H1 (cell line): ENCODE measurements around the gene SCN1B. TPM values are rescaled to one million over a fixed set of nuclear protein-coding genes. Genes with fewer than 3 reads are reported as not detected.

Experiments
- CTCF ChIA-PET: fragments of 300-600 bp; sonication (Branson Sonifier 250); formaldehyde crosslinking; loops from one replicate; lab custom pipeline; 2021; ENCODE audit not compliant: partially characterized antibody; lab: Charles Lee
- POLR2A ChIA-PET: fragments of 300-600 bp; sonication (Branson Sonifier 250); formaldehyde crosslinking; loops from one replicate; lab custom pipeline; 2021; ENCODE audit warnings: inconsistent platforms; ENCODE audit not compliant: partially characterized antibody; lab: Charles Lee
- DNase-seq, 2 experiments: peaks; one replicate each; pipeline versions ENCODE4 v3.0.0 to v3.0.0-alpha.2; 2010 to 2022; ENCODE audit warnings: low spot score in 2 of 2, low read depth in 1 of 2, mixed read lengths in 1 of 2
- FAIRE-seq: peaks from 2 replicates; lab custom pipeline; 2011; peaks lifted over from hg19 to GRCh38; lab: Jason Lieb, UNC
- H2AFZ ChIP-seq: 2 replicates; pipeline ENCODE4 v1.8.1; 2012; ENCODE audit warnings: low read length, inconsistent platforms
- H2AK5ac ChIP-seq: 2 replicates; pipeline ENCODE4 v1.6.1; 2013; ENCODE audit warnings: low read depth, low read length
- H2BK120ac ChIP-seq: replicated peaks from 2 replicates; pipeline ENCODE3; 2013; ENCODE audit warnings: low read depth, low read length, inconsistent platforms
- H2BK12ac ChIP-seq: 2 replicates; pipeline ENCODE4 v1.6.1; 2013; ENCODE audit warnings: low read depth, low read length
- H2BK15ac ChIP-seq: 2 replicates; pipeline ENCODE4 v1.6.1; 2013; ENCODE audit warnings: low read length
- H2BK20ac ChIP-seq: 2 replicates; pipeline ENCODE4 v1.6.1; 2013; ENCODE audit warnings: low read length
- H2BK5ac ChIP-seq: 2 replicates; pipeline ENCODE4 v1.6.1; 2013; ENCODE audit warnings: low read depth, low read length
- H3K14ac ChIP-seq: 2 replicates; pipeline ENCODE4 v1.6.1; 2013; ENCODE audit warnings: inconsistent platforms; ENCODE audit not compliant: insufficient read length
- H3K18ac ChIP-seq: 2 replicates; pipeline ENCODE4 v1.6.1; 2013; ENCODE audit warnings: low read length; ENCODE audit errors: extremely low read depth
- H3K23ac ChIP-seq: 2 replicates; pipeline ENCODE4 v1.6.1; 2013; ENCODE audit warnings: inconsistent platforms; ENCODE audit not compliant: insufficient read length
- H3K23me2 ChIP-seq: 2 replicates; pipeline ENCODE4 v1.6.1; 2013; ENCODE audit warnings: low read depth, low read length
- H3K27ac ChIP-seq: 2 replicates; pipeline ENCODE4 v1.6.1; 2011; ENCODE audit warnings: low read depth, low read length, inconsistent platforms
- H3K27me3 ChIP-seq, 4 experiments: replicated peaks in 1 of 4; 1 replicate in 1 of 4; 2 replicates in 3 of 4; pipeline versions ENCODE4 v1.6.1 to v1.8.1; 2011 to 2013; ENCODE audit warnings: low read length in 3 of 4, mild to moderate bottlenecking in 3 of 4, inconsistent platforms in 2 of 4, mixed read lengths in 2 of 4, moderate library complexity in 1 of 4; ENCODE audit not compliant: control insufficient read depth in 3 of 4, insufficient read depth in 3 of 4; ENCODE audit errors: extremely low read depth in 1 of 4
- H3K36me3 ChIP-seq, 4 experiments: 2 replicates each; pipeline versions ENCODE4 v1.6.1 to v1.8.1; 2011 to 2013; ENCODE audit warnings: mild to moderate bottlenecking in 4 of 4, low read length in 3 of 4, moderate library complexity in 2 of 4, control low read depth in 1 of 4, inconsistent platforms in 1 of 4; ENCODE audit not compliant: insufficient read depth in 4 of 4, control insufficient read depth in 2 of 4
- H3K4ac ChIP-seq: replicated peaks from 2 replicates; pipeline ENCODE3; 2013; ENCODE audit warnings: low read length, low read depth, mixed read lengths, inconsistent platforms; ENCODE audit not compliant: insufficient read length
- H3K4me1 ChIP-seq, 4 experiments: replicated peaks in 1 of 4; 1 replicate in 1 of 4; 2 replicates in 3 of 4; pipeline versions ENCODE4 v1.6.1 to v1.8.1; 2011 to 2013; ENCODE audit warnings: low read length in 3 of 4, inconsistent platforms in 2 of 4, mixed read lengths in 1 of 4; ENCODE audit not compliant: insufficient read depth in 4 of 4, control insufficient read depth in 3 of 4
- H3K4me2 ChIP-seq, 2 experiments: 2 replicates each; pipeline versions ENCODE4 v1.6.1 to v1.8.1; 2011 to 2013; ENCODE audit warnings: low read depth in 2 of 2, low read length in 2 of 2, control low read depth in 1 of 2, inconsistent platforms in 1 of 2, mild to moderate bottlenecking in 1 of 2; ENCODE audit not compliant: insufficient read depth in 1 of 2
- H3K4me3 ChIP-seq, 4 experiments: fragments of 200-600, 300-600 bp in 1 of 4; sonication (generic), shearing (Covaris generic), sonication (Bioruptor Twin) in 1 of 4; 2 replicates each; pipeline versions ENCODE4 v1.5.1 to v1.8.1; 2011 to 2016; ENCODE audit warnings: low read length in 4 of 4, low read depth in 3 of 4, control low read depth in 2 of 4, inconsistent platforms in 2 of 4, mild to moderate bottlenecking in 2 of 4, mixed read lengths in 1 of 4, moderate library complexity in 1 of 4; ENCODE audit not compliant: insufficient read depth in 2 of 4; ENCODE audit errors: extremely low read depth in 1 of 4
- H3K56ac ChIP-seq: replicated peaks from 2 replicates; pipeline ENCODE3; 2013; ENCODE audit warnings: low read depth, mild to moderate bottlenecking, mixed read lengths, low read length, inconsistent platforms; ENCODE audit not compliant: insufficient read length
- H3K79me1 ChIP-seq: 2 replicates; pipeline ENCODE4 v1.6.1; 2013; ENCODE audit warnings: low read depth, low read length, control low read depth
- H3K79me2 ChIP-seq, 2 experiments: 2 replicates each; pipeline versions ENCODE4 v1.6.1 to v1.8.1; 2012 to 2013; ENCODE audit warnings: low read length in 2 of 2, mild to moderate bottlenecking in 2 of 2, inconsistent platforms in 1 of 2; ENCODE audit not compliant: insufficient read depth in 2 of 2, control insufficient read depth in 1 of 2
- H3K9ac ChIP-seq, 4 experiments: replicated peaks in 1 of 4; 1 replicate in 1 of 4; 2 replicates in 3 of 4; pipeline versions ENCODE4 v1.6.1 to v1.8.1; 2011 to 2013; ENCODE audit warnings: low read depth in 3 of 4, low read length in 3 of 4, control low read depth in 2 of 4, mild to moderate bottlenecking in 2 of 4, moderate library complexity in 2 of 4, inconsistent platforms in 1 of 4; ENCODE audit errors: extremely low read depth in 1 of 4
- H3K9me3 ChIP-seq, 2 experiments: 2 replicates each; pipeline versions ENCODE4 v1.6.1 to v1.8.1; 2012 to 2013; ENCODE audit warnings: mild to moderate bottlenecking in 2 of 2, moderate library complexity in 2 of 2, control low read depth in 1 of 2, inconsistent platforms in 1 of 2, low read depth in 1 of 2, low read length in 1 of 2, mixed read lengths in 1 of 2; ENCODE audit not compliant: insufficient read depth in 2 of 2
- H4K20me1 ChIP-seq, 2 experiments: replicated peaks in 1 of 2; 2 replicates each; pipeline versions ENCODE3 to v1.8.1; 2011 to 2013; ENCODE audit warnings: inconsistent platforms in 2 of 2, low read length in 2 of 2, mild to moderate bottlenecking in 1 of 2; ENCODE audit not compliant: insufficient read depth in 2 of 2, control insufficient read depth in 1 of 2
- H4K5ac ChIP-seq: 2 replicates; pipeline ENCODE4 v1.6.1; 2013; ENCODE audit warnings: low read length, low read depth, mixed read lengths, inconsistent platforms; ENCODE audit not compliant: insufficient read length
- H4K8ac ChIP-seq: 2 replicates; pipeline ENCODE4 v1.8.0; 2013; ENCODE audit warnings: mild to moderate bottlenecking, moderate library complexity, low read length, inconsistent platforms; ENCODE audit not compliant: insufficient read depth; ENCODE audit errors: extremely low read depth
- H4K91ac ChIP-seq: replicated peaks from 2 replicates; pipeline ENCODE3; 2013; ENCODE audit warnings: low read length, mixed read lengths, inconsistent platforms; ENCODE audit not compliant: insufficient read length
- ATF2 ChIP-seq: IDR thresholded peaks from 2 replicates; pipeline ENCODE4 v1.6.1; 2012; ENCODE audit warnings: low read length, inconsistent platforms
- HDAC2 ChIP-seq, 2 experiments: fragments of 300-600 bp in 1 of 2; sonication (generic) in 1 of 2; IDR thresholded peaks; 2 replicates each; pipeline ENCODE4 v1.6.1; 2011 to 2012; ENCODE audit warnings: low read depth in 2 of 2, low read length in 2 of 2, mild to moderate bottlenecking in 2 of 2, moderate library complexity in 2 of 2, borderline replicate concordance in 1 of 2, inconsistent platforms in 1 of 2
- SP4 ChIP-seq: IDR thresholded peaks from 2 replicates; pipeline ENCODE4 v1.6.1; 2012; ENCODE audit warnings: low read length, inconsistent platforms
- SUZ12 ChIP-seq: fragments of 200-600 bp; sonication (generic); IDR thresholded peaks from 2 replicates; pipeline ENCODE4 v1.6.1; 2012; ENCODE audit warnings: mild to moderate bottlenecking, inconsistent platforms, low read length, moderate library complexity, mixed read lengths
- WGBS, 2 experiments: shearing (Covaris generic) in 1 of 2; methylation state at CpG; one replicate each; pipeline versions ENCODE4 v1.1.6 to v1.1.7; 2013 to 2015; ENCODE audit warnings: low lambda C conversion rate in 2 of 2, mixed read lengths in 2 of 2, inconsistent platforms in 1 of 2, low coverage in 1 of 2, missing lambda C conversion rate in 1 of 2; ENCODE audit not compliant: insufficient replicate concordance in 2 of 2, insufficient coverage in 1 of 2, insufficient read length in 1 of 2; ENCODE audit errors: extremely low coverage in 1 of 2, missing lambda C conversion rate in 1 of 2; 5-methylcytosine and 5-hydroxymethylcytosine counted together
- polyA plus RNA-seq, 7 experiments: library from polyadenylated mRNA; depleted of rRNA in 3 of 7; stranded (reverse) in 5 of 7; unstranded in 2 of 7; fragments of >200 nt in 5 of 7; fragments of 200-250 nt in 2 of 7; gene quantifications; 1 replicate in 5 of 7; 2 replicates in 1 of 7; 4 replicates in 1 of 7; pipeline versions ENCODE4 v1.2.1 to v1.2.3, GENCODE V29; 2011 to 2013; ENCODE audit warnings: missing spikeins in 2 of 7, mixed read lengths in 2 of 7
- total RNA-seq: library from RNA; stranded (reverse); fragmentation: NEBNext Ultra II Directional; extraction: Animal tissue kit (Norgen Biotek cat#: 25700); gene quantifications from 2 replicates; pipeline ENCODE4 v1.2.1, GENCODE V29; 2021

SCN1B gene
- total and polyA plus RNA-seq, 2 of the 8 experiments (the other 6 are each of a cell fraction or from before 2014, with no cell fraction given) = 3.1 to 3.5 TPM

- TF ChIP-seq ATF2 = no peak
- no peak for TF ChIP-seq SP4
- TF ChIP-seq SUZ12 = no peak
- no peak for TF ChIP-seq HDAC2 (IDR thresholded peaks at IDR 0.05; ENCODE audit: borderline replicate concordance in 1 of 2, low read depth in 2 of 2, low read length in 2 of 2)
- Histone ChIP-seq H4K5ac (no peak overlapping the region), H2AK5ac (no peak overlapping the region), H3K27ac (no peak overlapping the region), H2BK15ac (no peak overlapping the region), H3K23me2 (no peaks in the 10 kb centered on the region), H2BK120ac (no peak overlapping the region), H4K20me1 (no peaks in the 10 kb centered on the region), H4K91ac (no peak overlapping the region), H2AFZ (no peak overlapping the region), H3K4ac (no peak overlapping the region), H3K79me1 (no peaks in the 10 kb centered on the region), H4K8ac (no peak overlapping the region), H3K56ac (no peak overlapping the region), H2BK12ac (no peak overlapping the region), H3K18ac (no peak overlapping the region), H3K14ac (no peak overlapping the region), H3K4me1 (peaks cover 2 to 7% (median 4%) of the 10 kb centered on the region in 4 experiments; a peak in 5 of 7 replicates), H2BK20ac (no peak overlapping the region), H3K23ac (no peak overlapping the region), H3K9ac (no peak overlapping the region), H3K4me2 (no peak overlapping the region), H3K79me2 (no peaks in the 10 kb centered on the region), H3K27me3 (no peaks in the 10 kb centered on the region), H3K4me3 (no peak overlapping the region), H3K36me3 (no peaks in the 10 kb centered on the region), H3K9me3 (no peaks in the 10 kb centered on the region), H2BK5ac (no peak overlapping the region)
- CTCF ChIA-PET = interaction anchor here (1.2 kb wide), 1 partner anchor 10 kb away, joined by 3 read pairs; no protein-coding TSS in a partner anchor
- FAIRE-seq (no peak), DNase-seq (no peak)
- POLR2A ChIA-PET = no interaction called here
- WGBS, 2 experiments = 94% methylated on average over 5 of the region's 5 CpGs; no CpG with 5 or more reads in 1 of the 2 experiments
These were observed 48.0 kb upstream of the SCN1B start for GRCh38 chr19:34982275-34982674.
